ENCODE data around the gene TMEM14A. TPM values are rescaled to one million over a fixed set of nuclear protein-coding genes. Genes with fewer than 3 reads are reported as not detected.
A peak's percentile ranks its signal among the peaks of the same experiment; 100 is the strongest.

TMEM14A gene
- total and polyA plus RNA-seq, 2 experiments from 2014 or later, result 10.7 to 34.4 TPM

GRCh38 chr6:52686878-52687699 lies 16.2 kb downstream of the TMEM14A start:
- no peaks in the 10 kb centered on the region for H3K4me1 ChIP-seq (ENCODE audit: low read depth)
- H3K9me3 ChIP-seq (ENCODE audit: low read depth), result no peaks in the 10 kb centered on the region
- H3K36me3 ChIP-seq, result peaks cover 3% of the 10 kb centered on the region
- H3K27me3 ChIP-seq, result no peaks in the 10 kb centered on the region
- H3K27ac ChIP-seq, result no peak overlapping the region
- no peak overlapping the region for H3K4me3 ChIP-seq
- no peak for TF ChIP-seq CTCF (IDR thresholded peaks at IDR 0.05; ENCODE audit: low read depth, low read length)
- DNase-seq (ENCODE audit: low read depth in 1 of 2, low spot score in 1 of 2), result no peak

GRCh38 chr6:52689857-52690256 lies 18.9 kb downstream of the TMEM14A start:
- no peaks in the 10 kb centered on the region for H3K4me1 ChIP-seq (ENCODE audit: low read depth)
- H3K9me3 ChIP-seq (ENCODE audit: low read depth), result no peaks in the 10 kb centered on the region
- TF ChIP-seq CTCF (IDR thresholded peaks at IDR 0.05; ENCODE audit: low read depth, low read length), result no peak
- H3K27ac ChIP-seq, result no peak overlapping the region
- no peak for DNase-seq (ENCODE audit: low read depth in 1 of 2, low spot score in 1 of 2)
- no peaks in the 10 kb centered on the region for H3K27me3 ChIP-seq
- H3K36me3 ChIP-seq, result no peaks in the 10 kb centered on the region
- no peak overlapping the region for H3K4me3 ChIP-seq

- Histone ChIP-seq H3K4me3 (no peak overlapping the region), H3K9me3 (ENCODE audit: low read depth) (no peaks in the 10 kb centered on the region), H3K27me3 (no peaks in the 10 kb centered on the region), H3K27ac (no peak overlapping the region), H3K4me1 (ENCODE audit: low read depth) (no peaks in the 10 kb centered on the region), H3K36me3 (no peaks in the 10 kb centered on the region)
- TF ChIP-seq CTCF (IDR thresholded peaks at IDR 0.05; ENCODE audit: low read depth, low read length), result no peak
- DNase-seq (ENCODE audit: low read depth in 1 of 2, low spot score in 1 of 2), result peak in 1 of 2 donors; percentile 14
These were observed 20.8 kb downstream of the TMEM14A start for GRCh38 chr6:52691718-52692117.

- no peak for TF ChIP-seq CTCF (IDR thresholded peaks at IDR 0.05; ENCODE audit: low read depth, low read length)
- DNase-seq (ENCODE audit: low read depth in 1 of 2, low spot score in 1 of 2), result no peak
- Histone ChIP-seq H3K4me1 (ENCODE audit: low read depth) (no peaks in the 10 kb centered on the region), H3K4me3 (no peak overlapping the region), H3K27ac (no peak overlapping the region), H3K27me3 (no peaks in the 10 kb centered on the region), H3K9me3 (ENCODE audit: low read depth) (no peaks in the 10 kb centered on the region), H3K36me3 (no peaks in the 10 kb centered on the region)
These were observed 22.9 kb downstream of the TMEM14A start for GRCh38 chr6:52693773-52694172.

GRCh38 chr6:52694404-52694803 lies 23.5 kb downstream of the TMEM14A start:
- DNase-seq (ENCODE audit: low read depth in 1 of 2, low spot score in 1 of 2), result no peak
- no peak for TF ChIP-seq CTCF (IDR thresholded peaks at IDR 0.05; ENCODE audit: low read depth, low read length)
- Histone ChIP-seq H3K27ac (no peak overlapping the region), H3K4me1 (ENCODE audit: low read depth) (no peaks in the 10 kb centered on the region), H3K36me3 (no peaks in the 10 kb centered on the region), H3K27me3 (no peaks in the 10 kb centered on the region), H3K4me3 (no peak overlapping the region), H3K9me3 (ENCODE audit: low read depth) (no peaks in the 10 kb centered on the region)
